Prostate gland (tissue), 2 donors: ENCODE data around the gene SPIN1.

Experiments used
- CTCF ChIP-seq, 4 experiments: fragments of 200-600 bp in 2 of 4; fragments of 450-650 bp in 2 of 4; sonication (generic) in 2 of 4; IDR thresholded peaks; 1 replicate in 3 of 4; 2 replicates in 1 of 4; pipeline ENCODE4 v1.5.1; 2016 to 2019; ENCODE audit warnings: antibody characterized with exemption in 4 of 4, mild to moderate bottlenecking in 2 of 4, moderate library complexity in 2 of 4
- POLR2A ChIP-seq: fragments of 450-650 bp; IDR thresholded peaks from one replicate; pipeline ENCODE4 v1.6.1; 2016; ENCODE audit warnings: antibody characterized with exemption, mild to moderate bottlenecking

- no peak for TF ChIP-seq CTCF (IDR thresholded peaks at IDR 0.05)
- TF ChIP-seq POLR2A, result no peak
Measured at GRCh38 chr9:88476491-88477271, 88.4 kb downstream of the SPIN1 start.
